GM15510 (cell line): ENCODE measurements around the gene PMIS2.

Experiments used
- POLR2A ChIP-seq: IDR thresholded peaks from 3 replicates; pipeline ENCODE4 v1.6.1; 2011; ENCODE audit warnings: borderline replicate concordance; ENCODE audit not compliant: insufficient read length; ENCODE audit errors: extremely low read depth

Gene PMIS2

GRCh38 chr19:35563207-35563829, 22.7 kb upstream of the PMIS2 start, which contains the start of gene ATP4A:
Gene ATP4A (minus strand): TSS chr19:35563658. CDS start chr19:35563629, 29 bp downstream.
- TF ChIP-seq POLR2A, result no peak

GRCh38 chr19:35565016-35565856, 20.7 kb upstream of the PMIS2 start:
- TF ChIP-seq POLR2A, result no peak

- no peak for TF ChIP-seq POLR2A
Measured at GRCh38 chr19:35566738-35567137, 19.2 kb upstream of the PMIS2 start.

- TF ChIP-seq POLR2A, result no peak
Measured at GRCh38 chr19:35569281-35569781, 16.6 kb upstream of the PMIS2 start.

- TF ChIP-seq POLR2A, result no peak
Measured at GRCh38 chr19:35571406-35571965, 14.5 kb upstream of the PMIS2 start.

GRCh38 chr19:35577918-35578317, 8.1 kb upstream of the PMIS2 start:
- no peak for TF ChIP-seq POLR2A

- TF ChIP-seq POLR2A, result no peak
Measured at GRCh38 chr19:35578707-35579106, 7.3 kb upstream of the PMIS2 start.

GRCh38 chr19:35582760-35583159, 3.2 kb upstream of the PMIS2 start:
- TF ChIP-seq POLR2A, result no peak

- TF ChIP-seq POLR2A, result no peak
Measured at GRCh38 chr19:35587321-35587720, 1.3 kb downstream of the PMIS2 start.

- no peak for TF ChIP-seq POLR2A
Measured at GRCh38 chr19:35590875-35591274, 4.9 kb downstream of the PMIS2 start.

- TF ChIP-seq POLR2A, result no peak
Measured at GRCh38 chr19:35592226-35592625, 6.3 kb downstream of the PMIS2 start.

- no peak for TF ChIP-seq POLR2A
Measured at GRCh38 chr19:35595928-35596327, 10.0 kb downstream of the PMIS2 start.

- TF ChIP-seq POLR2A, result no peak
Measured at GRCh38 chr19:35596366-35596999, 10.5 kb downstream of the PMIS2 start.

GRCh38 chr19:35601971-35602370, 16.0 kb downstream of the PMIS2 start:
- no peak for TF ChIP-seq POLR2A

GRCh38 chr19:35607661-35608060, 21.7 kb downstream of the PMIS2 start:
- no peak for TF ChIP-seq POLR2A
